GM19328 (cell line): ENCODE results near the gene TTC39C.
A peak's percentile ranks its signal among the peaks of the same experiment; 100 is the strongest.

Experiments
- ATAC-seq: cut with Tn5 transposase; IDR thresholded peaks from one replicate; pipeline ENCODE4 v1.9.1; 2021; ENCODE audit warnings: mild to moderate bottlenecking, moderate library complexity; ENCODE audit not compliant: unreplicated experiment

TTC39C gene

DNA sequence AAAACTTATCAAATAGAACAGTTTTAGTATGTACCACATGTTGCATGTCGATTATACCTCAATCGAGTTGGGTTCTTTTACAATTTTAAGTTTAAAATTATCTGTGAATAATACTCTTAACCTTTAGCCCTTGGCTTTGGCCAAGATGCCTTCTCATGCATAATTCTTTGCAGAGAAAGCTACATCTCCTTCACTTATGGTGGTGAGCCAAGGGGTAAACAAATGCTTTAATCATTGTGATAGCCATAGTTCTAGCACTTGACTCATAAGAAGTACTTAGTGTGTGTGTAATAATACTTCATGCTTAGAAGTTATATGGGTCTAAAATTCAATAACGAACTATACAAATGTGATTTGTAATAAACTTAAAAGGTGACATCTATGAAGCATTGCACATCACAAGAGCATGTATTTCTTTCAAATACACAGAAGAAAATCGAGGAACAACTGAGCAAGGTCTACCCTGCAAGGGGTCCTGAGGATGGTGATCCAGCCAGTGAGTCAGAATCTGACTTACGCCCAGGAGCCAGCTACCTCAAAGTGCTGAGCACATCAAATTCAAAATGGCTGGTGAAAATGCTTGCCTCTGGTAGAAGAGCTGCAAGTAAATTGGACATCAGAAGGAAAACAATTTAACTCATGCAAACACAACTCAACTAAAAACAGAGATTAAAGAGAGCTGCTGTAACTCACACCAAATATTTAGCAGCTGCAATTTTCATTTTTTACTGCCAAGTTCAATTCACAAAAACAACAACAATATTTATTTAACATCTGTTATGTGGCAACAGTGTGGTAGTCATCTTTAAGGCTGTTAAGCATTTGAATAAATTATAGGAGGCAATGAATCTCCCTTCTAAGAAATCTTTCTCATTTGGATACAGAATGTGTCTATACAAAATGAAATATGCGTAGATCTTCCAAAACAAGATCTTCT lies 23.8 kb upstream of the TTC39C start:
- ATAC-seq: no peak

DNA sequence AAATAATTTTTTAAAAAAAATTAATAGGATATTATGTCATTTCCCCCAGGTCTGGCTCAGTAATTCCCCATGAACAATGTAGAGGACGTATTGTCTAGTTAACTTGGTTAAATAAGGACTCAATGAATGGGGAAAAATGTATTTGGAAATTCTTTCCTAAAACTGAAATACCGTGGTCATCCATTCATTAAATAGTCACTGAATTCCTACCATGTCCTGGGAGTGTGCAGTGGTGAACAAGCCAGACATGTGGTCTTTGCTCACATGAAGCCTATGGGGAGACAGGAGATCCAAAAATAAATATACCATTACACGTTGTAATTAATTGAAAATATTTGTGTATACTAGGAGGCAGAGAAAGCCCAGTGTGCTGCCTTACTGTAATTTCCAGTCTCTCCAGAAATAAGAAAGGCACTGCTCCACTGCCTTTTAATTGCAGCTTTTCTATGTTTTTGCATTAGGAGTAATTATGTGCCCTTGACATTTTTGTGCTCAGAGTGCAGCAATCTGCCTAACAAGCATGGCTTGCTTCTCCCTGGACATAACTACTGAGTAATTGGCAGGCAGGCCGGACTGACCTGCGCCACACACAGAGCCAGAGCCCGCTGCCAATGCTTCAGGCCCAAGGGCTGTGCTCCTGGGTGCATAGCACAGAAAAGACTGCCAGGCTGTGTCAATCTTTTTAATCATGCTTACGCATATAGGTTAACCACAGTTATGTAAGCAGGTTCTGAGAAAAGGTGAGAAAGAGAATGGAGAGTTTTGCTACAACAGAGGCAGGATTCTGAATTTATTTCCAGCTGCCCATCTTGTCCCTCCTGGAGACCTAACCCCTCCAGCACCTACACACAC lies 22.2 kb upstream of the TTC39C start:
- no peak for ATAC-seq

DNA sequence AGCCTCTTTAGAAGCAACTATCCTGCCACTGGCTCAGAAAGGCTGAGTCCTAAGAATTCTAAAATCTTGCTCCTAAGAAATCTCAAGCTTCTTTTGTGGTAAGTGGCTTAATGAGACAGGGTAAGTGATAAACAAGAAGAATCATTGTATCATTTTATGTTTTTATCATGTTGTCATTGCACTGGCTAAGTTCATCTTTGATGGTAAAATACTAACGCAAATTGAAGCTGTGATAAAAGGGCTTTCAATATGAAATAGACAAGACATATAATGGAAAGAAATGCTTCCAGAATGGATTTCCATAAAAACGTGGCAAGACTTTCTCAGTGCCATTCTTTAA lies 21.6 kb upstream of the TTC39C start:
- no peak for ATAC-seq

DNA sequence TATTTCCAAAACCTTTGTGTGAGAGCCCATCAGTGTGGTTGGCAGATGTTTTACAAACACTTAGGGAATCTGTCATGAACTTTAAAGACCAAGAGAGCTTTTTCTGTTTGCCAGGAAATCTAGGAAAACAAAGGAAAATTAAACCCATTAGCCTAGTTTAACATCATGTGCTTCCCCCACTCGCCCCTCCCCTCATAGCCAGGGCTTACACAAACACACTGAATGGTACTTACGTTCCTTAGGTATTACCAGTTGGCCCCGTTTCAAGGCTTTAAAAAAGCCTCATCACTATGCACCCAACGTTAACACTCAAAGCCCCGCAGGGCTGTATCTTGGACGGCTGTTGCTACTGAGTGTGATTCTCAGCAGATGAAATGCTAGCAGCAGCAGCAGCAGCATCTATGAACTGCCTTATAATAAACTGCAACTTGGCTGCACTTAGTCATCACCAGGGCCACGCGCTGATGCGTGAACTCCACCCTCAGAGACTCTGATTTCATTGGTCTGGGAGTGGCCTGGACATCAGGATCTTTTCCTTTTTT lies 20.1 kb upstream of the TTC39C start:
- no peak for ATAC-seq

DNA sequence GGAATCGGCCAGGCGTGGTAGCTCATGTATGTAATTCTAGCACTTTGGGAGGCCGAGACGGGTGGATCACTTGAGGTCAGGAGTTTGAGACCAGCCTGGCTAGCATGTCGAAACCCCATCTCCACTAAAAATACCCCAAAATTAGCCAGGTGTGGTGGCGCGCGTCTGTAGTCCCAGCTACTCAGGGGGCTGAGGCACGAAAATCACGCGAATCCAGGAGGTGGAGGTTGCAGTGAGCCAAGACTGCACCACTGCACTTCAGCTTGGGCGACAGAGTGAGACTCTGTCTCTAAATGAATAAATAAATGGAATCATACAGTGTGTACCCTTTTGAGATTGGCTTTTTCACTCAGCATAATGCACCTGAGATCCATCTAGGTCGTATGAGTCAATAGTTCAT lies 19.4 kb upstream of the TTC39C start:
- ATAC-seq: no peak

DNA sequence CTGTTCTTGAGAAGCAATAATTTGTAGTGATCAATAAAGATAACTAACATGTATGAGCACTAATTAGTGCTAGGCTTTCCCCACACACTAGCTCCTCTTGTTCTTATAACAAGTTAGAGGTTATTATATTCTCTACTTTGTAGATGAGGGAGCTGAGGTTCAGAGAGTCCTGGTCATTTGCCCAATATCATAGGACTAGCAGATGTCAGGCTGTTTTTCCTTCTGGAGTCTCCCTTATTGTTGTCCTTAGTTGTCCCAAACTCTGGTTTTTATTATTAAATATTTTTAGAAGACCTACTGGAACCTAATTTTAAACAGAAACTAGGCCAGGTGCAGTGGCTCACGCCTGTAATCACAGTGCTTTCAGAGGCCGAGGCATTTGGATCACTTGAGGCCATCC lies 16.5 kb upstream of the TTC39C start:
- no peak for ATAC-seq

DNA sequence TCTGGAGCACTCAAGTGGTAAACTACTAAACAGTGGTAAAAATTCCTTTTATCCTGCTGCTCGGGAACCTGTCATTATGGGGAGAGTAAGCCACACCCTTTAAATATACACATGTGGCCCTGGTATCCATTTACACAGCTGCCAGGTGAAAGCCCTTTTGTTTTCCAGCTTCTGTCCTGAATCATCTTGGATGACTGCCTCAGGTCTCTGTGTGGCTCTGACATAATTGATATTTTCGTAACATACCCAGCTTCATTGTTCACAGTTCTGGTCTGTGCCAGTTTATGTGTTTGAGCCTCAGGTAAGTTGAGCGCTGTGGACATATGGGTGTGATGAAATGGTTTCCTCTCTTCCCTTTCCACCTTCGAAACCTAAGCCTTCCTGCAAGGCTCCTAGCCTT lies 15.7 kb upstream of the TTC39C start:
- no peak for ATAC-seq

DNA sequence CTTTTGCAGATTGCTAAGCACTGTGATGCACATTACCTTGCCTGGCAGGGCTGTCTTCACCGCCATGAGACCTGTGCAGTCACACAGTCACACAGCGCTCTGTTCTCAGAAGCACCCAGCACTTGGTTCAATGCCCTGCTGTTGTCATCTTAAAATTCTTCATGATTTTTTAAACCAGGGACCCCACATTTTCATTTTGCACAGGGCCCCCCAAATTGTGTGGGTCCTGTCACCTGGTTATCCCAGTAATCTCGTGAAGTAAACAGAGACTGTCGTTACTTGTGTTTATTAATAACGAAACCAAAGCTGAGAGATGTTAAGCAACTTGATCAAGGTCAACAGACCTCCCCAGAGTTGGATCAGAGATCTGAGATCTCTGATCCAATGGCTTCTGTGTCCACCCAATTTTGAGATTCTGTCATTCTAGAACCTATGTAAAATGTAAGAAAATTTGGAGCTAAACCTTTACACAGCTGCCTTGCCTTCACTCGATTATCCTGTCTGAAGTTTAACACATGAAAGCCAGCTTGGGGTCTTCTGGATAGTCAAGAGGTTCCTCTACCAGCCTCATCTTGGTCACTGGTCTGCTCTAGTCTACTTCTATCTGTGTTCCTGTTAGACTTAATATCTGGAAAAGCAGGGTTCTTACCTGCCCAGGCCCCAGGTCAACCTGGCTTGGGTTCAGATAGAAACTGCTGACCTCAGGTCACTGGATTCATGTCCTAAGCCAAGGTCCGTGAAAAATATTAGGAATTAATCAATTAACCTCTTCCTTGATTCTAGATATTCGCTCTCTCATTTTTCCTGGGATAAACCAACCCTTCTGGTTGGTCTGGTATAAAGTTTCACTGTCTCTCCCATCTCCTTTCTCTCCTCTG lies 13.7 kb upstream of the TTC39C start:
- no peak for ATAC-seq

DNA sequence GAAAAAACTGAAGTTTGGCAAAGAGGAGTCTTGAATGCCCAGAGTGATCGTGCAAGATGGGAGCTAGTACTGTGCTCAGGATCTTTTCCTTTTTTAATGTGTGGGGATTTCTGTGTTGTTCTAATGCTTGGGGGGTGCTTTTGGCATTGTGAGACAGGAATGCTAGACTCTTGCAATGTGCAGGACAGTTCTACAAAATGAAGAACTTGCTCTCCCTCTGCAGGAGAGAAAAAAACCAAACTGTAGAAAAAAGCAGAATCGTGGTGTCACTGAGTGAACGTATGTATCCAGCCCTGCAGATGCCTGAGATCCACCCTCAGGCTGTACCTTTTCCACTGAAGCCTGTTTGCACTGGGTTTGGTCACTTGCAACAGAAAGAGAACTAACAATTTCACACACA lies 12.1 kb upstream of the TTC39C start:
- no peak for ATAC-seq

DNA sequence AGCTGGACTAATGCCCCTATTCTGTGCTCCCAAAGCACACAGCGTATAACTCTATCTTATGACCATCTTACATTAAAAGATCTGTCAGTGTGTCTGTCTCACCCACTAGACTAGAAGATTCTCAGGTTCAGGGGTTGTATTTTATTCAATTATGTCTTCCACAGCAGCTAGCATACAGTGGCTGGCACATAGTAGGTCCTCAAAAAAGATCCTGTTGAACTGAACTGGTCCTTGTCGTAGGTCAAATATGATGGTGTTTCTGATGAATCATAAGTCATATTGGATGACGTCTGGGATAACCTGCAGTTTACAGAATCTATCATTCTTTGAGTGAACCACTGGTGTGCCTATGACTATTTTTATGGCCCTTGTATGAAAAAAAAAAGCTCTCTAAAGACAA lies 11.3 kb upstream of the TTC39C start:
- ATAC-seq: no peak

DNA sequence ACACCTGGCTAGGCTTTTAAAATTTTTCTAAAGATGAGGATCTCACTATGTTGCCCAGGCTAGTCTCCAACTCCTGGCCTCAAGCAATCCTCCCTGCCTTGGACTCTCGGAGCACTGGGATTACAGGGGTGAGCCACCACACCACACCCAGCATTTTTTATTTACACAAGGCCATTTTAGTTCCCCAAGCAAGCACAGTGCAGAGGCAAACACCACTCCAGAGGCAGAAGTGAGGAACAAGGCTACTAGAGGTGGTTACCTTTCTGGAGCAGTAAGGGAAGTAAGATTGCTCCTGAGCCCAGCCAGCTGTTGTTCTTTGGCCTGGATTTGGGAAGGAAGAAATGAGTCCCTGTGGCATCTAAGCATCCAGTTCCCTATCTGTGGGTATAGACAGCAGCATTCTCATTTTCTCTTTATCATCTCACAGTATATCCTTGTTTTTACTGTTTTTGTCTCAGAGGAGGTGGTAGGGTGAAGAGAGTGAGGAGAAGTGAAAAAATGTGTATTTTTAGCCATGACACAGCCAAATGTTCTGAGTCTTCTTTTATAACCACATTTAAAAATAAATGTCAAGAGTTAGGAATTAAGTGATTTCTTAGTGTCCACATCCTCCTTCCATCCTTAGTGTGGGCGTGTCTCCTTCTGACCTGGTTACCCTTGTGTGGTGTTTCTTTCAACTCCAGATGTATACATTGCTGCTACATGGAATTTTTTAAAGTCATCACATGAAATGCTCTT lies 10.5 kb upstream of the TTC39C start:
- ATAC-seq: no peak

DNA sequence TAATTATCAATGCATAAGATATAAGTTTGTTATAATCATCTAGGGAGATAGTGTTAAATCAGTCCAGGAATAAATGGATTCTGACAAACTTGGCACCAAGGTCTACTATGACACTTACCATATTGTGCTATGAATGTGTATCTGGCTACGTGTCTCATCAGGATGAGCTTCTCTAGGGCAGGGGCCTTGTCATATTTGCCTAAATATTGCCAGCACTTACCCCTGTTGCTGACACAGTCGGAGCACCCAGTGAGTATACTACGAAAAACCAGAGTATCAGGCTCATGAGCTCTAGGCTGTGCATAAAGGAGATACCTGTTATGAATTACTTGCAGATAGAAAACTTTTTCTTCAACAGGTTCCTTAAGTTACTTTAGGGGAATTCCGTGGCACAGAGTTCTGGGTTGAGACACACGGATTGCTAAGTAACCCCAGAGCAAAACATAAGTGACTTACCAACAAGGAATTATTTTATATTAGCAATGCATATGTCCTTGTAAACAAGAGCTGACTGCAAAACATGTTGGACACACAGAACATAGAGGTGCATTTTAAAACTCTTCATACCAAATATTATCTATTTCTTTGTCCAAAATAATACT lies 7.7 kb upstream of the TTC39C start:
- ATAC-seq: no peak

DNA sequence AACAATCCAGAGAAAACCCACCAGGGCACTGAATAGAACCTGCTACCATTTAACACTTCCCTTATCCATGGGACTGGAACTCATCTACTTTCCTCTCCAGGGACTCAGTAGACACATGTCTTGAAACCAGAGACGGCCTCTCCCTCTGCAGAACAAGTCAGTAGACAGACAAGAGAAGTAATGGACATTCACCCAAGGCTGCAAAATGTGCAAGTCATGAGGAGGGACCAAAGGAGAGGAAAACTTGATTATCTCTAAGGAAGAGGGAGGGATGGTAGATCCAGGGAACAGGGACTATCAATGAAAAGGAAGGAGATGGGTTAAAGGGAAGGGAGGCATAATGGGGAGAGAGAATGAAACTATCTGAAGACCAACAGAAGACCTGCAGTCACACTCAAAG lies 5.3 kb upstream of the TTC39C start:
- no peak for ATAC-seq

DNA sequence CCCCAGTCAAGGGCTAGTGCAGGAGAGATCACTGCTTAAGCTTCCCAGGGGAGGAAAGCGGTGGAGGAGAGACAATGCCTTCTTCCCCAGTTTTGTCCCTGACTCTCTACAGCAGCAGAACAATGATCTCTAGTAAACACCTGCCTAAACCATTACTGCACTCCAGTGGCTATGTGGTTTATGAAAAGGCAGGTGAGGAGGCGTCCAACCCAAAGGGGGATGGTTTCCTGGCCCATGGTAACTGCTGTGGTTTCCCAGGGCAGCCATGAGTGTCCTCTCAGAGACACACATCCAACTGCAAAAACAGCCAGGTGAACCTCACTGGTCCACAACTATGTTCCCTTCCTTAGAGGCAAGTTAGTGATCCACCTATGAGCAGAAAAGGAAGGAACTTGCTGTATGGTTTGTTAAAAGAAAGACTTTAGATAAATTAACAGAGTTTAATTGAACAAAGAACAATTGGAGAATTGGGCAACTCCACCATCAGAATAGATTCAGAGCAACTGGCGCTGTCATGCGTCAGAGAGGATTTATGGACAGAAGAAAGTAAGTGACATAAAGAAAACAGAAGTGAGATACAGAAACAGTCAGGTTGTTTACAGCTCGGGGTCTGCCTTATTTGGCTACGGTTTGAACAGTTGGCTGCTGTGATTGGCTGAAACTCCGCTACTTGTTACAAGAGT lies 4.8 kb upstream of the TTC39C start:
- ATAC-seq: peak; percentile 54

DNA sequence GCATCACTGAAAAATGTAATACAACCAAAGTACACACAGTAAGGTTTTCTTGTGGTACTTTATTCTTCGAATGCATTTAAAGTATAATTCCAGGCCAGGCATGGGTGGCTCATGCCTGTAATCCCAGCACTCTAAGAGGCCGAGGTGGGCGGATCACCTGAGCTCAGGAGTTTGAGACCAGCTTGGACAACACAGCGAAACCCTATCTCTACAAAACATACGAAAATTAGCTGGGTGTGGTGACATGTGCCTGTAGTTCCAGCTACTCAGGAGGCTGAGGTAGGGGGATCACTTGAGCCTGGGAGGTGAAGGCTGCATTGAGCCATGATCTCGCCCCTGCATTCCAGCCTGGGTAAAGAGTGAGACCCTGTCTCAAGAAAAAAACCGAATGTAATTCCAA lies 3.9 kb upstream of the TTC39C start:
- ATAC-seq: no peak

DNA sequence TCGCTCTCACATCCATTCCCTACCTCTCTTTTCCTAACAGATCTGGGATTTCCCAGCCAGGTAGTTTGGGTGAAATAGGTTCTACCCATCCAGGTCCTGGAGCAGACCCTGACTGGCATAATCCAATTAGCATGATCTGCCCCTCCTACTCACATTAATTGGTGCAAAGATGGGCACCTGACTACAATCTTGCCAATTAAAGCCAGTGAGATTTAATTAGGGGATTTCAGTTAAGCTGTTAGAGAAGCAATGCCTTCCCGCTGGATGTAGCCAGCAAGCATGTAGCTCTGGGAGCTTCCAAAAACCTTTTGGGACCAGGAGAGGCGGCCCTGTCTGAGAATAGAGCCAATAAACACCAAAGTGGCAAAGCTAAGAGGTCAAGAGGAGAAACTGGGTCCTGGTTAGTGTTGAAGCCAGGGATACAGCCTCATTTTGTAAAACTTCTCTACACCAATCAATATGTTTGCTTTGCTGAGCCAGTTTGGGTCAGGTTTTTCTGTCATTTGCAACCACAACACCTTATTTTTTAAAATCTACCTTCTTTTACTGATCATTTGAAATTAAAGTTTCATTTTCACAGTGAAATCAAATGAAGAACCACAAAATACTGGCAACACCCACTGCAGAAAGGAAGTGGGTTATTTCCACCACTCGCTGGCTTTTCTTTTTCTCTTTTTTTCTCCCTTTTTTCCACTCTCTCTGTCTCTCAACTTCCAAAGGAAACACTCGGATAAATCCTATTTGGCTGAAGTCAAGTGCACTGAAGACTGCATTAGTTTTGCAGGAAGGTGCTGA lies 3.2 kb upstream of the TTC39C start:
- ATAC-seq: no peak

DNA sequence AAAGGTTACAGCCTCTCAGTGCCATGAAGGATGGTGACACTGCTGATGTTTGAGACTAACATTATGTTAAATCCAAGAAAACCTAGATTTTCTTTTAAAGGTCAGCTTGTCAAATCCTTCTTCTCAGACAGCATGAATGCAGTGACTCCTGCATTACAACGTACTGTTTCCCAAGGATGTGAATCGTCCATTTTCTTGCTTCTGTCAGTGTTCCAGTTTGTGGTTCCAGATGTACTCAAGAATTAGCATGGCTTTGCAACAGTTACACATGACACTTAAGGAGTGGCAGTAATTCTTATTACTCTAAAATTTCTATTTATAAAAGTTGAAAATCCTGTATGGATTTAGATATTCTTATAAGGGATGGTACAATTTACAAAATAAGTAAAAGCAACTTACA lies 1.5 kb upstream of the TTC39C start:
- ATAC-seq: no peak

DNA sequence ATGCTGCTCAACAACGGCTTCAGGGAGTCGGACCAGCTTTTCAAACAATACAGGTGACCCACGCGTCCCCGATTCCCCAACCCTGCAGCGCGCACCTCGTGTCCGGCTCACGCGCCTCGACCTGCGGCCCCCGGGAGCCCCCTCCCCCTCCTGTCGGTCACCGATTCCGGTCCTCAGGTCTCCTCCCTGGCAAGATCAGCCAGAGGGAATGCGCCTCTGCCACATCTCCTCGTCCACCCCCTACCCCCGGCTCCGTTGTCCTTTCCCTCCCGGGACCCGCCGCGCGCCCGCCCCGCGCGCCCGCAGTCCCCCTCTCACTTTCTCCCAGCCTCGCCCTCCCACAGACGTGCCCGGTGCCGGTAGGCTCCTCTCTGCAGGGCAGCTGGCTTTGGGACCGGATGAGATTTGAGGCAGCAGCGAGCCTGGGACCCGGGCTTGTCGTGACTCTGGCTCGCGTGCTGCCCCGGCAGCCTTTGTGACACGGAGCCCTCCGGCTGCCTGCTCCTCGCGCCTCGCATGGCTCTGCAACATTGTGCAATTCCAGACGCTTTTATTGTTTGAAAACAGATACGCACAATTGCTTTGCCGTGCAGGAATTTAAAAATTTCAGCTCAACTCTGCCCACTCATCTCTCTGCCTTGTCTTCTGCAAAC lies 558 bp downstream of the TTC39C start:
- no peak for ATAC-seq
